ENCODE results near the gene KCNJ8.

DNA sequence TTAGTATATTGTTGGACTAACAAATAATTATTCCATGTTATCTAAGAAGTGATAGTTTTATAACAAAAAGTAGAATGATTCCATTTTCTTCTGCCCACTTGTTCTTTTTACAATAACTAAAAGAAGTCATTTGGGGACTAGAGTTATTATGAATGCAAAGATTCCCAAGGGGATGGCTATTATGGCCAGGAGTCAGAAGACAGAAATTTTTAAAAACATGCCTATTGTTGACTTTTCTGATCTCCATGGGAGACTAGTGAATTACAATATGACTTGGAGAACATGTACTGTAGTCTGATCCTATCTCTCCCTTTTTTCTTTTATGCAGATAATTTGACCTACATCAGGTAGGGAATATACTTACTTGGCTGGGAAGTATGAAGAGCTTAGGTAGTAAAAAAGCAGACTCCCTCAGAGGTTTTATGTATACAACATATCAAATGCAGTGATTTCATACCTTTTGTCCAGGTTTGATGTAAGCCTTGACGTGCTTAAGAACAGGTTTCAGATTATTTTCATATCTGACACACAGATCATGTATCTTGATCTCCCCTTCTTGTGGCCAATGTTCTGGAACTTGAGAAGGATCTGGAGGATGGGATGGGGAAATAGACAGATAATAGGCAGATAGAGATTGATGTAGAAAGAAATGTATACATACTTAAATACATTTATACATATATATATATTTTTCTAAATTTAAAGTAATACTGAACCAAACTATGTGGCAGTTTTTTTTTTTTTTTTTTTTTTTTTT lies 41.0 kb upstream of the KCNJ8 start:
- TF ChIP-seq, protein P1, sequence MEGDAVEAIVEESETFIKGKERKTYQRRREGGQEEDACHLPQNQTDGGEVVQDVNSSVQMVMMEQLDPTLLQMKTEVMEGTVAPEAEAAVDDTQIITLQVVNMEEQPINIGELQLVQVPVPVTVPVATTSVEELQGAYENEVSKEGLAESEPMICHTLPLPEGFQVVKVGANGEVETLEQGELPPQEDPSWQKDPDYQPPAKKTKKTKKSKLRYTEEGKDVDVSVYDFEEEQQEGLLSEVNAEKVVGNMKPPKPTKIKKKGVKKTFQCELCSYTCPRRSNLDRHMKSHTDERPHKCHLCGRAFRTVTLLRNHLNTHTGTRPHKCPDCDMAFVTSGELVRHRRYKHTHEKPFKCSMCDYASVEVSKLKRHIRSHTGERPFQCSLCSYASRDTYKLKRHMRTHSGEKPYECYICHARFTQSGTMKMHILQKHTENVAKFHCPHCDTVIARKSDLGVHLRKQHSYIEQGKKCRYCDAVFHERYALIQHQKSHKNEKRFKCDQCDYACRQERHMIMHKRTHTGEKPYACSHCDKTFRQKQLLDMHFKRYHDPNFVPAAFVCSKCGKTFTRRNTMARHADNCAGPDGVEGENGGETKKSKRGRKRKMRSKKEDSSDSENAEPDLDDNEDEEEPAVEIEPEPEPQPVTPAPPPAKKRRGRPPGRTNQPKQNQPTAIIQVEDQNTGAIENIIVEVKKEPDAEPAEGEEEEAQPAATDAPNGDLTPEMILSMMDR (conservative IDR thresholded peaks at IDR 0.05 in 1 of 2, IDR thresholded peaks at IDR 0.05 in 1 of 2; ENCODE audit: extremely low read depth in 1 of 2, insufficient read depth in 1 of 2, low read depth in 1 of 2, low read length in 2 of 2), result no peak
- no peak for TF ChIP-seq EZH2 (IDR thresholded peaks at IDR 0.05; ENCODE audit: borderline replicate concordance, low read length)
